ENCODE data around the gene TBC1D10A.

Gene TBC1D10A

GRCh38 chr22:30277547-30278344 lies 49.0 kb downstream of the TBC1D10A start:
- no peak for TF ChIP-seq CTCF (IDR thresholded peaks at IDR 0.05; ENCODE audit: low read depth, low read length)
- peak; percentile 76 to 95 for DNase-seq (ENCODE audit: low read depth in 2 of 2)
- peak overlapping the region in 1 of 2 donors; percentile 13 for H3K4me3 ChIP-seq (replicated peaks in 1 of 2; ENCODE audit: low read depth in 2 of 2, low read length in 2 of 2)

- no peak overlapping the region for H3K4me3 ChIP-seq (replicated peaks in 1 of 2; ENCODE audit: low read depth in 2 of 2, low read length in 2 of 2)
- no peak for TF ChIP-seq CTCF (IDR thresholded peaks at IDR 0.05; ENCODE audit: low read depth, low read length)
- DNase-seq (ENCODE audit: low read depth in 2 of 2) = no peak
These were observed 50.7 kb downstream of the TBC1D10A start for GRCh38 chr22:30276039-30276438.

GRCh38 chr22:30275625-30276024 lies 51.1 kb downstream of the TBC1D10A start:
- DNase-seq (ENCODE audit: low read depth in 2 of 2) = no peak
- TF ChIP-seq CTCF (IDR thresholded peaks at IDR 0.05; ENCODE audit: low read depth, low read length) = no peak
- H3K4me3 ChIP-seq (replicated peaks in 1 of 2; ENCODE audit: low read depth in 2 of 2, low read length in 2 of 2) = no peak overlapping the region

DNA sequence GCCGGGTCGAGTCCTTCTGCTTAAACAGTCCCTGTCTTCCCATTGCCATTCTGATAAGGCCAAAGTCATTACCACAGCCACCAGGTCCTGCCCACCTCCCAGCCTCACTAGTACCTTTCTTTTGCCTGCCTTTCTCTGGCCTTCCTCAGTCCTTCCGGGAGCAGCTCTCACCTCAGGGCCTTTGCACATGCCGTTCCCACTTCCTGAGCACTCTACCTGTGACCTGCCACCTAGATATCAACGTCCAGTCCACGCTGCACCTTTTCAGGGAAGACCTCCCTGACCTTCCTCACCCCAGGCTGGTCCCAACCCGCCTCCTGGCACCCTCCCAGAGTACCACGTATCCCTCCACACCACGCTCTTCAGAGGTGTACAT lies 52.3 kb downstream of the TBC1D10A start:
- no peak overlapping the region for H3K4me3 ChIP-seq (replicated peaks in 1 of 2; ENCODE audit: low read depth in 2 of 2, low read length in 2 of 2)
- no peak for DNase-seq (ENCODE audit: low read depth in 2 of 2)
- TF ChIP-seq CTCF (IDR thresholded peaks at IDR 0.05; ENCODE audit: low read depth, low read length) = no peak

GRCh38 chr22:30273711-30274436 lies 52.9 kb downstream of the TBC1D10A start:
- no peak for TF ChIP-seq CTCF (IDR thresholded peaks at IDR 0.05; ENCODE audit: low read depth, low read length)
- no peak for DNase-seq (ENCODE audit: low read depth in 2 of 2)
- no peak overlapping the region for H3K4me3 ChIP-seq (replicated peaks in 1 of 2; ENCODE audit: low read depth in 2 of 2, low read length in 2 of 2)

- H3K4me3 ChIP-seq (replicated peaks in 1 of 2; ENCODE audit: low read depth in 2 of 2, low read length in 2 of 2) = no peak overlapping the region
- TF ChIP-seq CTCF (IDR thresholded peaks at IDR 0.05; ENCODE audit: low read depth, low read length) = no peak
These were observed 53.8 kb downstream of the TBC1D10A start for GRCh38 chr22:30272781-30273601.

More at GRCh38 chr22:30272781-30273601, 53.8 kb downstream of the TBC1D10A start:
- DNase-seq (ENCODE audit: low read depth in 2 of 2) = no peak

All from cardiac fibroblast (primary cell).